NCI-H2029 (cell line): Measurements from ENCODE around the gene MYO7A.

ENCODE experiments used
- DNase-seq: peaks from one replicate; lab custom pipeline; 2025; lab: John Stamatoyannopoulos, UW

MYO7A gene

GRCh38 chr11:77217156-77217555, 89.1 kb downstream of the MYO7A start:
- no peak for DNase-seq

- no peak for DNase-seq
Measured at GRCh38 chr11:77223797-77224196, 95.8 kb downstream of the MYO7A start.

- DNase-seq, result no peak
Measured at GRCh38 chr11:77230878-77231605, 103.0 kb downstream of the MYO7A start.

GRCh38 chr11:77231800-77232199, 103.8 kb downstream of the MYO7A start:
- no peak for DNase-seq

- DNase-seq, result no peak
Measured at GRCh38 chr11:77232242-77232641, 104.2 kb downstream of the MYO7A start.

GRCh38 chr11:77233011-77233410, 105.0 kb downstream of the MYO7A start:
- DNase-seq, result no peak

GRCh38 chr11:77236901-77237300, 108.9 kb downstream of the MYO7A start:
- DNase-seq, result no peak

- no peak for DNase-seq
Measured at GRCh38 chr11:77244277-77245027, 116.4 kb downstream of the MYO7A start.

GRCh38 chr11:77249427-77249826, 121.4 kb downstream of the MYO7A start:
- DNase-seq, result no peak

- DNase-seq, result no peak
Measured at GRCh38 chr11:77250881-77251640, 123.0 kb downstream of the MYO7A start.

GRCh38 chr11:77252555-77253270, 124.7 kb downstream of the MYO7A start:
- DNase-seq, result peak; percentile 35

GRCh38 chr11:77253690-77254089, 125.6 kb downstream of the MYO7A start:
- no peak for DNase-seq

- DNase-seq, result no peak
Measured at GRCh38 chr11:77259641-77260040, 131.6 kb downstream of the MYO7A start.

GRCh38 chr11:77262803-77263202, 134.8 kb downstream of the MYO7A start:
- no peak for DNase-seq
